ENCODE results near the gene CNKSR2. TPM values are rescaled to one million over a fixed set of nuclear protein-coding genes. Genes with fewer than 3 reads are reported as not detected.

Gene CNKSR2
- 243 TPM for total RNA-seq

DNA sequence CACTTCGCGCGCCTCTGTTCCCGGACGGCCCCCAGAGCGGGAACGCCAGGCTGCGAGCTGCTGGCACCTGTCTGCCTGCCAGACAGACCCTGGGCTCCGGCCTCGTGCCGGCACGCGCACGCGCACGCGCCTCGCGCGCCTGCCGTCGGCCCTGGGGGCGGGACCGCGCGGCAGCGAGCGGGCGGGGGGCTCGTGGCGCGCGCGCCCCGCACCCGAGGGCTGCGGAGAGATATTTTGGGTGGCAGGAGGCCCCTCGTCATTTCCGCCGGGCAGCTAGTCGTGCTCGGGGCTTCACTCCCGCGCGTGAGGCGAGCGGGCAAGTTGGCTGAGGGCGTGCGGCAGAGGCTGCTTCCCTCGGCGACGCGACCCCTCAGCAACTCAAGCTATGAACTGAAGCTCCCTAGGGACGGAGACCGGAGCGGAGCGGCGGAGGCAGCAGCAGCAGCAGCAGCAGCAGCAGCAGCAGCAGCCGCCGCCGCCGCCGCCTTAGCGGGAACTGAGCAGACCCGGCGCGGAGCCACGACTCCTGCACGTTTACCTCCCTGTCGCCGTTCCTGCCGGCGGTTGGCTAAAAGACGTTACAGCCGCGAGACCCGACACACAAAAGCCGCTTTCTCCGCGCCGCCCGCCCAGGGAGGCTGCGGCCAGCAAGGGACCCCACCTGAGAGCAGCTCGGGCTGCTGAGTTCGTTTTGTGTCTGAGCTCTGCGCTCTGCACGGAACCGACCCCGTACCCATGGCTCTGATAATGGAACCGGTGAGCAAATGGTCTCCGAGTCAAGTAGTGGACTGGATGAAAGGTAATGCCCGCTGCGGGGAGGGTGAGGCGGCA lies at the start of gene CNKSR2:
TSS of gene CNKSR2 (plus strand) at position 256 of the 831 bp plus-strand sequence. CDS start at position 736, 480 bp downstream.

DNA sequence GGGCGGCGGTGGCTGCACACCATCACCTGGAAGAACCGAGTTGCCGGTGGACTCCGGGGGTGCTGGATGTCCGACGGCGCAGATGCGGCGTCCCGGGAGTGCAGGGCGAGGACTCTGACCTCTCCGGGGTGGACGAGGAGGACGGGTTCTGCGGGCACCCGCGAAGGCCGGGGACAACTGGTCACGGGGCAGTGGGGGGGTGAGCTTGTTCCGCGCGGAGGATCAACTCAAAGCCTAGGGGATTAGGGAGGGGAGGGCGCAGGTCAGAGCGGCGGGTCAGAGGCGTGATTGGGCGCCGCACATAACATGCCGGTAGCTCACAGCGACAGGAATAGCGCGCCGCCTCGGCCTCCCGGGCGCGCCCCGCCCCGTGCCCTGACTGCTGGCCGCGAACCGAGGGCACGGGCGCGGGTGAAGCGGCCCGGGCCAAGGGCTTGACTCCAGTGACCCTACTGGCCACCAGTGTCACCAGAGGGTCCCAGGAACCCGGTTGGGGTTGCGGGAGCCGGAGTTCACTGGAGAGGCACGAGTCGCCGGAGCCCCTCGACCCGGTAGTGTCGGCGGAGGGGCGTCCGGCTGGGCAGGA lies 284.0 kb downstream of the CNKSR2 start, which contains the start of gene KLHL34:
TSS of gene KLHL34 (minus strand) at position 179 of the 586 bp plus-strand sequence. CDS start 542 bp downstream, outside the sequence.

